ENCODE data around the gene UBA6.
"Not testable (repeated sequence)": the region's sequence is repeated elsewhere in the genome, so short reads cannot be mapped to it uniquely, and the experiment has no call there.

UBA6 gene

GRCh38 chr4:67713529-67714247 is 12.7 kb upstream of the UBA6 start:
- no peak for DNase-seq

GRCh38 chr4:67712650-67713528 is 11.9 kb upstream of the UBA6 start:
- no peak for DNase-seq

GRCh38 chr4:67712000-67712625 is 11.2 kb upstream of the UBA6 start:
- no peak for DNase-seq

GRCh38 chr4:67706682-67707081 is 5.7 kb upstream of the UBA6 start:
- not testable (repeated sequence) for DNase-seq

- DNase-seq, result no peak
These were observed 3.9 kb upstream of the UBA6 start for GRCh38 chr4:67704843-67705242.

GRCh38 chr4:67702166-67702565 is 1.2 kb upstream of the UBA6 start:
- DNase-seq, result no peak

GRCh38 chr4:67701517-67701850 is 529 bp upstream of the UBA6 start:
- DNase-seq, result no peak

GRCh38 chr4:67700116-67700737 is 728 bp downstream of the UBA6 start:
- DNase-seq, result no peak

GRCh38 chr4:67699603-67700002 is 1.4 kb downstream of the UBA6 start:
- DNase-seq, result no peak

GRCh38 chr4:67697860-67698687 is 2.9 kb downstream of the UBA6 start:
- no peak for DNase-seq

GRCh38 chr4:67696061-67696460 is 4.9 kb downstream of the UBA6 start:
- DNase-seq, result no peak

- no peak for DNase-seq
These were observed 6.3 kb downstream of the UBA6 start for GRCh38 chr4:67694662-67695061.

GRCh38 chr4:67691328-67691727 is 9.6 kb downstream of the UBA6 start:
- no peak for DNase-seq

- no peak for DNase-seq
These were observed 13.3 kb downstream of the UBA6 start for GRCh38 chr4:67687636-67688035.

- no peak for DNase-seq
These were observed 15.5 kb downstream of the UBA6 start for GRCh38 chr4:67685532-67685859.

- DNase-seq, result no peak
These were observed 16.0 kb downstream of the UBA6 start for GRCh38 chr4:67684839-67685531.

- DNase-seq, result no peak
These were observed 18.7 kb downstream of the UBA6 start for GRCh38 chr4:67682266-67682665.

GRCh38 chr4:67680581-67681222 is 20.3 kb downstream of the UBA6 start:
- no peak for DNase-seq

GRCh38 chr4:67678612-67679011 is 22.3 kb downstream of the UBA6 start:
- DNase-seq, result no peak

- DNase-seq, result no peak
These were observed 26.9 kb downstream of the UBA6 start for GRCh38 chr4:67674098-67674497.

- DNase-seq, result no peak
These were observed 32.6 kb downstream of the UBA6 start for GRCh38 chr4:67668315-67668714.

GRCh38 chr4:67660418-67660817 is 40.5 kb downstream of the UBA6 start:
- no peak for DNase-seq
